CD14-positive monocyte (primary cell): Measurements from ENCODE around the gene GSE1. TPM values are rescaled to one million over a fixed set of nuclear protein-coding genes. Genes with fewer than 3 reads are reported as not detected.

ENCODE experiments used
- DNase-seq, 3 donors: peaks; one replicate each; pipeline ENCODE4 v3.0.0-alpha.2; 2011 to 2022
- H2AFZ ChIP-seq: 2 replicates; pipeline ENCODE4 v1.6.0; 2012; ENCODE audit warnings: mild to moderate bottlenecking, low read depth, low read length, inconsistent platforms; ENCODE audit not compliant: insufficient read depth, poor library complexity, severe bottlenecking
- H3K27ac ChIP-seq, 2 donors: 1 replicate in 1 of 2; 2 replicates in 1 of 2; pipeline ENCODE4 v1.5.1; 2012 to 2013; ENCODE audit warnings: low read length in 2 of 2, control low read depth in 1 of 2, inconsistent platforms in 1 of 2, low read depth in 1 of 2, mild to moderate bottlenecking in 1 of 2
- H3K27me3 ChIP-seq, 2 donors: one replicate each; pipeline versions ENCODE4 v1.6.0 to v1.6.1; 2011 to 2013; ENCODE audit warnings: low read length in 2 of 2; ENCODE audit not compliant: control insufficient read depth in 2 of 2, insufficient read depth in 2 of 2
- H3K36me3 ChIP-seq, 2 donors: replicated peaks in 1 of 2; 1 replicate in 1 of 2; 2 replicates in 1 of 2; pipeline versions ENCODE4 v1.5.1 to v1.6.1; 2012 to 2013; ENCODE audit warnings: low read length in 2 of 2, control low read depth in 1 of 2, inconsistent platforms in 1 of 2, mild to moderate bottlenecking in 1 of 2; ENCODE audit not compliant: insufficient read depth in 2 of 2, control insufficient read depth in 1 of 2
- H3K4me1 ChIP-seq, 2 donors: 1 replicate in 1 of 2; 2 replicates in 1 of 2; pipeline versions ENCODE4 v1.5.1 to v1.6.1; 2012 to 2013; ENCODE audit warnings: low read length in 2 of 2, control low read depth in 1 of 2, inconsistent platforms in 1 of 2, mild to moderate bottlenecking in 1 of 2, moderate library complexity in 1 of 2; ENCODE audit not compliant: insufficient read depth in 2 of 2, control insufficient read depth in 1 of 2
- H3K4me2 ChIP-seq: replicated peaks from 2 replicates; pipeline ENCODE3; 2012; ENCODE audit warnings: low read length, moderate library complexity, mild to moderate bottlenecking; ENCODE audit not compliant: poor library complexity, severe bottlenecking; ENCODE audit errors: extremely low read depth
- H3K4me3 ChIP-seq, 3 experiments: fragments of 200-600 bp in 1 of 3; sonication (generic) in 1 of 3; replicated peaks in 1 of 3; 1 replicate in 2 of 3; 2 replicates in 1 of 3; pipeline ENCODE4 v1.5.1; 2011 to 2013; ENCODE audit warnings: low read length in 3 of 3, mild to moderate bottlenecking in 3 of 3, control low read depth in 2 of 3, low read depth in 2 of 3, inconsistent platforms in 1 of 3, moderate library complexity in 1 of 3
- H3K79me2 ChIP-seq: 2 replicates; pipeline ENCODE4 v1.6.0; 2012; ENCODE audit warnings: mild to moderate bottlenecking, control low read depth, inconsistent platforms, low read length, moderate library complexity; ENCODE audit not compliant: insufficient read depth
- H3K9ac ChIP-seq: 2 replicates; pipeline ENCODE4 v1.6.0; 2017; ENCODE audit warnings: low read length, mild to moderate bottlenecking; ENCODE audit not compliant: insufficient read depth, poor library complexity, severe bottlenecking
- H3K9me3 ChIP-seq, 2 donors: replicated peaks in 1 of 2; 1 replicate in 1 of 2; 2 replicates in 1 of 2; pipeline versions ENCODE4 v1.5.1 to v1.6.1; 2012 to 2013; ENCODE audit warnings: low read length in 2 of 2, control low read depth in 1 of 2; ENCODE audit not compliant: control insufficient read depth in 1 of 2, insufficient read depth in 1 of 2
- H4K20me1 ChIP-seq: 2 replicates; pipeline ENCODE4 v1.6.0; 2012; ENCODE audit warnings: mild to moderate bottlenecking, low read length, control low read depth, moderate library complexity; ENCODE audit not compliant: insufficient read depth
- H3K27ac Mint-ChIP-seq, 7 donors: one replicate each; pipeline ENCODE4 v1.8.0; 2020; ENCODE audit warnings: mild to moderate bottlenecking in 7 of 7, mixed read lengths in 7 of 7, moderate library complexity in 6 of 7, inconsistent platforms in 2 of 7
- H3K27me3 Mint-ChIP-seq, 3 donors: one replicate each; pipeline ENCODE4 v1.8.0; 2021 to 2022; ENCODE audit warnings: low read depth in 3 of 3, mild to moderate bottlenecking in 3 of 3, mixed read lengths in 3 of 3, moderate library complexity in 3 of 3, inconsistent platforms in 1 of 3
- H3K36me3 Mint-ChIP-seq, 2 donors: one replicate each; pipeline ENCODE4 v1.8.0; 2020; ENCODE audit warnings: mixed read lengths in 2 of 2, inconsistent platforms in 1 of 2, mild to moderate bottlenecking in 1 of 2
- H3K4me1 Mint-ChIP-seq: one replicate; pipeline ENCODE4 v1.8.0; 2020; ENCODE audit warnings: mild to moderate bottlenecking, mixed read lengths
- H3K4me3 Mint-ChIP-seq, 2 donors: one replicate each; pipeline ENCODE4 v1.8.0; 2020; ENCODE audit warnings: mild to moderate bottlenecking in 2 of 2, mixed read lengths in 2 of 2, moderate library complexity in 1 of 2
- H3K9me3 Mint-ChIP-seq, 7 donors: one replicate each; pipeline ENCODE4 v1.8.0; 2020 to 2022; ENCODE audit warnings: mixed read lengths in 7 of 7, mild to moderate bottlenecking in 6 of 7, moderate library complexity in 6 of 7, inconsistent platforms in 2 of 7
- WGBS: methylation state at CpG from one replicate; pipeline ENCODE4 v1.1.5; 2013; ENCODE audit warnings: missing lambda C conversion rate; ENCODE audit not compliant: insufficient coverage; 5-methylcytosine and 5-hydroxymethylcytosine counted together
- intact Hi-C, 2 donors: fragments of 100-400 bp; cut with micrococcal nuclease; formaldehyde crosslinking; loops; one replicate each; pipeline versions ENCODE4 v1.15.0 to v1.15.1; 2023
- polyA plus RNA-seq, 3 donors: library from polyadenylated mRNA; depleted of rRNA in 1 of 3; unstranded in 2 of 3; stranded (reverse) in 1 of 3; fragments of 300-500 nt in 2 of 3; fragments of >200 nt in 1 of 3; fragmentation: Illumina TruSeq in 2 of 3; gene quantifications; 1 replicate in 2 of 3; 2 replicates in 1 of 3; pipeline ENCODE4 v1.2.3, GENCODE V29; 2012 to 2021
- TF ChIP-seq, protein P1 (sequence below): fragments of 200-600 bp; IDR thresholded peaks from one replicate; pipeline ENCODE4 v1.8.0; 2022; ENCODE audit warnings: antibody characterized with exemption, mild to moderate bottlenecking

GSE1 gene
- polyA plus RNA-seq, 3 donors: 0.67 to 38.9 (median 0.86) TPM

DNA sequence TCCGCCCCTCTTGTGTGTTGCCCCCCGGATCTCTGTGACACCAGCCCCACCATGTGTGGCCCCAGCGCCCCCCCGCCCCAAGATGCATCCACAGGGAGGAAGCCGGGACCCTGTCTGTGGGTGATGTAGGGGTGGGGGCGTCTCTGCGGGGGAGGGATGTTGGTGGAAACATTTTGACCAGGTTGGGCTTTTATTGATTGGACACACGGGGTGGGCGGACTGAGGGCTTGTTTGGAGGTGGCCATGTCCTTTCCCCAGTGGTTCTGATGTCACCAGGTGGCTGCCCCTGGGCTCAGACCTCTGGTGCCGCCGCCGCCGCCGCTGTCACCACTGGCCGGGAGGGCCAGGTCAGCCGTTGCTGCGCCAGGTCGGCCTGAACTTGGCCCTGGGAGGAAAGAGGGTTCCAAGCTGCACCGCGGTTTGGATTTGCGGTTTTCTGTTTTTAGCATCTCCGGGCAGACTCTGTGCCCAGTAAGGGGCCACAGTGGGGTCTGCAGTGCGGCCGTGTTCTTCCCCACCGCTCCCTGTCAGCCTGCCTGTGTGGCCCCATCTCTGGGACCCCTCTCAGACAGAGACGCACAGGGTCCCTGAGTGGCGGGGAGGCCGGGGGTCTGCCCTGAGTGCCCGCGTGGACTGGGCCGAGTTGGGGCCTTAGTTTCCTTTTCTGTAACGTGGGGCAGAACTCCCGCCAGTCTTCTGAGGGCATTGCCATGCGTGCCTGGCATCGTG lies 19.8 kb downstream of the GSE1 start:
- no peaks in the 10 kb centered on the region for H3K27me3 ChIP-seq
- peaks cover 99% of the 10 kb centered on the region for H3K79me2 ChIP-seq
- H3K4me2 ChIP-seq: no peak overlapping the region
- Mint-ChIP-seq H3K4me3 (no peak overlapping the region), H3K9me3 (peaks cover 11 to 22% (median 20%) of the 10 kb centered on the region in 7 donors), H3K27me3 (peaks cover 0 to 1% (median 0%) of the 10 kb centered on the region in 3 donors), H3K36me3 (peaks cover 25 to 52% of the 10 kb centered on the region in 2 donors), H3K27ac (no peak overlapping the region), H3K4me1 (no peaks in the 10 kb centered on the region)
- TF ChIP-seq, protein P1, sequence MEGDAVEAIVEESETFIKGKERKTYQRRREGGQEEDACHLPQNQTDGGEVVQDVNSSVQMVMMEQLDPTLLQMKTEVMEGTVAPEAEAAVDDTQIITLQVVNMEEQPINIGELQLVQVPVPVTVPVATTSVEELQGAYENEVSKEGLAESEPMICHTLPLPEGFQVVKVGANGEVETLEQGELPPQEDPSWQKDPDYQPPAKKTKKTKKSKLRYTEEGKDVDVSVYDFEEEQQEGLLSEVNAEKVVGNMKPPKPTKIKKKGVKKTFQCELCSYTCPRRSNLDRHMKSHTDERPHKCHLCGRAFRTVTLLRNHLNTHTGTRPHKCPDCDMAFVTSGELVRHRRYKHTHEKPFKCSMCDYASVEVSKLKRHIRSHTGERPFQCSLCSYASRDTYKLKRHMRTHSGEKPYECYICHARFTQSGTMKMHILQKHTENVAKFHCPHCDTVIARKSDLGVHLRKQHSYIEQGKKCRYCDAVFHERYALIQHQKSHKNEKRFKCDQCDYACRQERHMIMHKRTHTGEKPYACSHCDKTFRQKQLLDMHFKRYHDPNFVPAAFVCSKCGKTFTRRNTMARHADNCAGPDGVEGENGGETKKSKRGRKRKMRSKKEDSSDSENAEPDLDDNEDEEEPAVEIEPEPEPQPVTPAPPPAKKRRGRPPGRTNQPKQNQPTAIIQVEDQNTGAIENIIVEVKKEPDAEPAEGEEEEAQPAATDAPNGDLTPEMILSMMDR: no peak
- H4K20me1 ChIP-seq: peaks cover 100% of the 10 kb centered on the region
- H3K9ac ChIP-seq: no peak overlapping the region
- no peak overlapping the region for H2AFZ ChIP-seq
- DNase-seq: no peak
- no peak overlapping the region for H3K4me3 ChIP-seq
- H3K36me3 ChIP-seq: peaks cover 27 to 57% of the 10 kb centered on the region in 2 donors
- no peaks in the 10 kb centered on the region for H3K4me1 ChIP-seq
- peaks cover 14 to 23% of the 10 kb centered on the region in 2 donors for H3K9me3 ChIP-seq
- H3K27ac ChIP-seq: no peak overlapping the region
- intact Hi-C loops: no loop called here
- WGBS: 93% methylated on average over 25 of the region's 35 CpGs

DNA sequence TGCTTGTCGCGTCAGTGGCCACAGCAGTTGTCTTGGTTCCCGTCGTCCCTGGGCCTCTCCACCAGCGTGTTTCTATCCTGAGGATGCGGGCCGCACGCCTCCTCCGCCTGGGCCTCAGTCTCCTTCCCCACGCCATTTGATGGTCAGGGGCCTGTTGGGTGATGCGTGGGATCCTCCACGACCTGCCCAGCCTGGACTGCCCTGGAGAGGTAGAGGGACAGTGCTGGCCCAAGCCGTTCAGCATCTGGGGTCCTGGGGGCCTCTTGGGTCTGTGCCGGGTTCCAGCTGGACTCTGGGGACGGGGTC lies 20.3 kb downstream of the GSE1 start:
- Mint-ChIP-seq H3K4me1 (no peaks in the 10 kb centered on the region), H3K36me3 (peaks cover 27 to 56% of the 10 kb centered on the region in 2 donors), H3K27ac (no peak overlapping the region), H3K4me3 (no peak overlapping the region), H3K27me3 (peaks cover 0 to 1% (median 0%) of the 10 kb centered on the region in 3 donors), H3K9me3 (peaks cover 10 to 19% (median 18%) of the 10 kb centered on the region in 7 donors)
- Histone ChIP-seq H3K9ac (no peak overlapping the region), H2AFZ (no peak overlapping the region), H3K36me3 (peaks cover 30 to 58% of the 10 kb centered on the region in 2 donors), H4K20me1 (peaks cover 100% of the 10 kb centered on the region), H3K9me3 (peaks cover 14 to 18% of the 10 kb centered on the region in 2 donors), H3K4me2 (no peak overlapping the region), H3K27ac (no peak overlapping the region), H3K27me3 (no peaks in the 10 kb centered on the region), H3K79me2 (peaks cover 99% of the 10 kb centered on the region), H3K4me3 (no peak overlapping the region), H3K4me1 (no peaks in the 10 kb centered on the region)
- TF ChIP-seq, protein P1: no peak
- intact Hi-C loops: no loop called here
- no peak for DNase-seq
- 97% methylated on average over 11 of the region's 15 CpGs for WGBS
